Psoas muscle (tissue), 8 donors: ENCODE data around the gene GAD2. TPM values are rescaled to one million over a fixed set of nuclear protein-coding genes. Genes with fewer than 3 reads are reported as not detected.

Source experiments
- ATAC-seq, 4 donors: fragments of 200-7000 bp; cut with Tn5 transposase; one replicate each; pipeline ENCODE4 v1.9.1; 2020; ENCODE audit warnings: moderate library complexity in 3 of 4, mild to moderate bottlenecking in 2 of 4
- DNase-seq, 2 donors: peaks; one replicate each; pipeline ENCODE4 v3.0.0-alpha.2; 2020
- H3K27ac ChIP-seq: fragments of 200-600 bp; one replicate; pipeline ENCODE4 v1.8.0; 2022
- H3K27me3 ChIP-seq, 3 donors: fragments of 200-600 bp in 1 of 3; one replicate each; pipeline versions ENCODE4 v1.6.1 to v1.8.0; 2013 to 2022; ENCODE audit warnings: low read length in 2 of 3, mild to moderate bottlenecking in 2 of 3, moderate library complexity in 1 of 3; ENCODE audit not compliant: insufficient read depth in 3 of 3
- H3K36me3 ChIP-seq, 2 donors: fragments of 200-600 bp in 1 of 2; one replicate each; pipeline versions ENCODE4 v1.6.1 to v1.8.0; 2013 to 2022; ENCODE audit warnings: low read depth in 1 of 2, mild to moderate bottlenecking in 1 of 2, moderate library complexity in 1 of 2; ENCODE audit not compliant: insufficient read depth in 1 of 2
- H3K4me1 ChIP-seq: fragments of 200-600 bp; one replicate; pipeline ENCODE4 v1.8.0; 2022
- H3K4me3 ChIP-seq: fragments of 200-600 bp; one replicate; pipeline ENCODE4 v1.8.0; 2022; ENCODE audit warnings: mild to moderate bottlenecking
- H3K9me3 ChIP-seq: fragments of 200-600 bp; one replicate; pipeline ENCODE4 v1.8.0; 2022
- WGBS, 3 donors: extraction: QIAGEN DNeasy Blood & Tissue Kit; methylation state at CpG; one replicate each; pipeline versions ENCODE4 v1.1.6 to v1.1.7; 2013; 5-methylcytosine and 5-hydroxymethylcytosine counted together
- intact Hi-C, 2 donors: fragments of 100-400 bp; cut with DNase I; formaldehyde crosslinking; loops; one replicate each; pipeline versions ENCODE4 v1.11.0 to v1.14.2; 2022
- polyA plus RNA-seq, 3 donors: library from polyadenylated mRNA; stranded (reverse); fragments of 200-250 nt; gene quantifications; one replicate each; pipeline ENCODE4 v1.2.3, GENCODE V29; 2013
- total RNA-seq, 4 donors: library from RNA; stranded (reverse); fragmentation: NEBNext Ultra II Directional in 2 of 4; extraction: Animal tissue kit (Norgen Biotek cat#: 25700) in 2 of 4; gene quantifications; one replicate each; pipeline versions ENCODE4 v1.2.1 to v1.2.4, GENCODE V29; 2021 to 2023
- TF ChIP-seq, protein P1 (sequence below): fragments of 200-600 bp; IDR thresholded peaks from one replicate; pipeline ENCODE4 v1.8.0; 2022; ENCODE audit warnings: antibody characterized with exemption
- donor health status: healthy with polysubstance abuse.
- donor health status: DM: no; HTN: no; CAD: no; lungs with moderate emphysema.
- donor health status: Bipolar disorder and iron deficiency.
- donor health status: healthy.
- donor health status: DM: yes; HTN: yes; CAD: no.
- donor health status: DM: no; HTN: no; CAD: no.
- donor health status: DM: no; HTN: no; CAD: no.
- donor health status: DM: yes; HTN: yes; CAD: no.

GAD2 gene
- total and polyA plus RNA-seq, 7 donors: 0.01 TPM; not detected in 6

GRCh38 chr10:26214004-26214403 lies 2.6 kb upstream of the GAD2 start:
- WGBS, 3 donors: 4 to 10% (median 10%) methylated on average over 7 of the region's 7 CpGs
- TF ChIP-seq, protein P1, sequence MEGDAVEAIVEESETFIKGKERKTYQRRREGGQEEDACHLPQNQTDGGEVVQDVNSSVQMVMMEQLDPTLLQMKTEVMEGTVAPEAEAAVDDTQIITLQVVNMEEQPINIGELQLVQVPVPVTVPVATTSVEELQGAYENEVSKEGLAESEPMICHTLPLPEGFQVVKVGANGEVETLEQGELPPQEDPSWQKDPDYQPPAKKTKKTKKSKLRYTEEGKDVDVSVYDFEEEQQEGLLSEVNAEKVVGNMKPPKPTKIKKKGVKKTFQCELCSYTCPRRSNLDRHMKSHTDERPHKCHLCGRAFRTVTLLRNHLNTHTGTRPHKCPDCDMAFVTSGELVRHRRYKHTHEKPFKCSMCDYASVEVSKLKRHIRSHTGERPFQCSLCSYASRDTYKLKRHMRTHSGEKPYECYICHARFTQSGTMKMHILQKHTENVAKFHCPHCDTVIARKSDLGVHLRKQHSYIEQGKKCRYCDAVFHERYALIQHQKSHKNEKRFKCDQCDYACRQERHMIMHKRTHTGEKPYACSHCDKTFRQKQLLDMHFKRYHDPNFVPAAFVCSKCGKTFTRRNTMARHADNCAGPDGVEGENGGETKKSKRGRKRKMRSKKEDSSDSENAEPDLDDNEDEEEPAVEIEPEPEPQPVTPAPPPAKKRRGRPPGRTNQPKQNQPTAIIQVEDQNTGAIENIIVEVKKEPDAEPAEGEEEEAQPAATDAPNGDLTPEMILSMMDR: no peak
- H3K9me3 ChIP-seq: no peaks in the 10 kb centered on the region
- ATAC-seq: no peak
- no peaks in the 10 kb centered on the region for H3K36me3 ChIP-seq
- H3K4me3 ChIP-seq: no peak overlapping the region
- peaks cover 5 to 87% (median 34%) of the 10 kb centered on the region in 3 donors for H3K27me3 ChIP-seq
- intact Hi-C loops: no loop called here
- H3K27ac ChIP-seq: no peak overlapping the region
- no peaks in the 10 kb centered on the region for H3K4me1 ChIP-seq
- no peak for DNase-seq

DNA sequence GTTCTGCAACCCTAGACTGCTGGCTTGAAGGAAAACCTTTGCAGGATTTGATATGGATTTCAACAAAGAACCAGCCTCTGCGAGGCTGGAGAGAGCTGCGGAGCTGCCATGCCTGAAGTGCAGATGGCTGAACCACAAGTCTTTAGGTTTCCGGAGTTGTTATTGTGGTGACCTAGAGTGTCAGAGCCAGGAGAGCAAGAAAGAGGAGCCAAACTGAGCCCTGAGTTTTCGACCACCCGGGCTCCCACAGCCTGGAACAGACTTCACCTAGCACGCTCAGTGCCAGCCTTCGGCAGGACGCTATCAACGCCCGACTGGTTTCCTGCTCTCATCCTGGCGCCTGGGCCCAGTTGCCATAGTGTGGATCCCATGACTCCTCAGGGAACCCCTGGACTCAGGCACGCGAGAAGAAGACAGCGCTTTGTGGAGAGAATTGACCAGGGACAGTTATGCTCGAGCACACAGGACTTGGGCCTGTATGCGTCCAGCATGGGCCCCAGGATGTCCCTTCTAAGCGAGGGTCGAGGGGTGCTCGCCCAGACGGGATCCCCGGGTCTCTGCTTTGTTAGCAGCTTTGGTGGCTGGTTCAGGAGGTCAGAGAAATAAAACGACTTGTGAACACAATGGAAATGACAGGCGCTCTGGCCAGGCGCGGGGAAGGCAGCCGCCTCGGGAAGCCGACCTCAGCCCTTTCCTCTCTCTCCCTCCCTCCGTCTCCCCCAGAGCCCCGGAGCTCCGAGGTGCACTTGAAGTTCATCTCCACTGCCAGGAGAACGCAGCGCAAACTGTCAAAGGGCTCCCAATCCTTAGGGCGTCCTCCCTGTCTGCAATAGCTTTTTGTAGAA lies 1.8 kb upstream of the GAD2 start:
- H3K4me1 ChIP-seq: no peaks in the 10 kb centered on the region
- H3K36me3 ChIP-seq: no peaks in the 10 kb centered on the region
- ATAC-seq (no peak), DNase-seq (no peak)
- H3K4me3 ChIP-seq: no peak overlapping the region
- no peak overlapping the region for H3K27ac ChIP-seq
- no peaks in the 10 kb centered on the region for H3K9me3 ChIP-seq
- H3K27me3 ChIP-seq: peaks cover 9 to 92% (median 34%) of the 10 kb centered on the region in 3 donors
- intact Hi-C loops: no loop called here
- TF ChIP-seq, protein P1: no peak
- WGBS, 3 donors: 3 to 5% (median 4%) methylated on average over 34 of the region's 34 CpGs

DNA sequence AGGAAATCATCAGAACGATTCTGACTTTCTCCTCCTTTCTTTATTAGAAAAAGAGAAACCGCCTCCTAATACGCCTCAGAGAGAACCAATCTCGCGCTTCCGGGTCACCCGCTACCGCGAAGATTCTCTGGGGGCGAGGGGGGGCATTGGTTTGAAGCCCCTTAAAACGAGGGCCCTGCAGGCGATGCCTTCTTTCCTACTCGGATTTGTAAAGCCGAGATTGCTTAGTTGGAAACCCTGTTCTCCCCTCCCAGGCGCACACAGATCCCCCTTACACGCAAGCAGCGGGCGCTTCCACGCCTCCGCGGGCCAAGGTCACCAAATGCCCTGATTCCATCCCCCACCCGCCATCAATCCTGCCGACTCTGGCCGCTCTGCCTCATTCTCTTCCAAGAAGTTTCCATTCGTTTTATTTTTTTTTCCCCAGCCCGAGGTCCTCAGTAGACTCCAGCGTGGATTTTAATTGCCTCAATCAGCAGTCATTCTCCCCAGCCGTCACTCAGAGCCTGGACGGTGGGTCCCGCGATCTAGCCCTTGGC lies 1.1 kb upstream of the GAD2 start:
- peaks cover 10 to 92% (median 34%) of the 10 kb centered on the region in 3 donors for H3K27me3 ChIP-seq
- WGBS, 3 donors: 1 to 3% (median 2%) methylated on average over 31 of the region's 31 CpGs
- DNase-seq (no peak), ATAC-seq (no peak)
- no peak overlapping the region for H3K27ac ChIP-seq
- no peaks in the 10 kb centered on the region for H3K36me3 ChIP-seq
- intact Hi-C loops: no loop called here
- TF ChIP-seq, protein P1: no peak
- no peaks in the 10 kb centered on the region for H3K4me1 ChIP-seq
- H3K4me3 ChIP-seq: no peak overlapping the region
- no peaks in the 10 kb centered on the region for H3K9me3 ChIP-seq

- TF ChIP-seq, protein P1: no peak
These were observed 514 bp upstream of the GAD2 start for GRCh38 chr10:26215935-26216584.

More at GRCh38 chr10:26215935-26216584, 514 bp upstream of the GAD2 start:
- Histone ChIP-seq H3K36me3 (no peaks in the 10 kb centered on the region), H3K9me3 (no peaks in the 10 kb centered on the region), H3K27me3 (peaks cover 14 to 87% (median 34%) of the 10 kb centered on the region in 3 donors), H3K4me1 (no peaks in the 10 kb centered on the region), H3K27ac (no peak overlapping the region), H3K4me3 (no peak overlapping the region)
- DNase-seq: no peak
- ATAC-seq: no peak
- WGBS, 3 donors: 0 to 1% (median 0%) methylated on average over 54 to 57 of the region's 57 CpGs
- intact Hi-C loops: no loop called here
